SK-N-SH (cell line): Measurements from ENCODE around the gene DDX1. TPM values are rescaled to one million over a fixed set of nuclear protein-coding genes. Genes with fewer than 3 reads are reported as not detected.

Experiments
- CTCF ChIA-PET: fragments of 300-600, 350-600 bp; formaldehyde crosslinking; extraction: SDS; loops from one replicate; lab custom pipeline; 2021; lab: Yijun Ruan, JAX
- POLR2A ChIA-PET: fragments of 350-600 bp; sonication (Branson Sonifier 250); formaldehyde crosslinking; extraction: SDS; loops from one replicate; lab custom pipeline; 2020; ENCODE audit warnings: antibody characterized with exemption, inconsistent platforms; lab: Yijun Ruan, JAX
- DNase-seq: peaks from one replicate; pipeline ENCODE4 v3.0.0; 2012
- H2AFZ ChIP-seq: fragments of 200-600 bp; sonication (generic); 2 replicates; pipeline ENCODE4 v1.8.1; 2016; ENCODE audit warnings: antibody characterized with exemption, mild to moderate bottlenecking, low read depth
- H3F3A ChIP-seq: fragments of 200-600 bp; sonication (generic); replicated peaks from 2 replicates; pipeline ENCODE3; 2016; ENCODE audit warnings: antibody characterized with exemption, mild to moderate bottlenecking; ENCODE audit not compliant: insufficient read depth
- H3K27ac ChIP-seq, 2 experiments: fragments of 200-500 bp in 1 of 2; fragments of 200-600 bp in 1 of 2; sonication (Bioruptor generic) in 1 of 2; sonication (generic), shearing (Covaris generic) in 1 of 2; 2 replicates each; pipeline versions ENCODE4 v1.5.1 to v1.6.1; 2014 to 2016; ENCODE audit warnings: low read depth in 2 of 2, inconsistent platforms in 1 of 2, low read length in 1 of 2, mild to moderate bottlenecking in 1 of 2, mixed read lengths in 1 of 2
- H3K27me3 ChIP-seq: fragments of 200-600 bp; sonication (generic), shearing (Covaris generic); 2 replicates; pipeline ENCODE4 v1.6.1; 2016; ENCODE audit warnings: mixed run types; ENCODE audit not compliant: insufficient read depth
- H3K36me3 ChIP-seq, 2 experiments: fragments of 200-500 bp in 1 of 2; fragments of 200-600 bp in 1 of 2; sonication (Bioruptor generic) in 1 of 2; sonication (generic) in 1 of 2; replicated peaks in 1 of 2; 2 replicates each; pipeline versions ENCODE3 to v1.5.1; 2014 to 2016; ENCODE audit warnings: low read length in 1 of 2, mild to moderate bottlenecking in 1 of 2; ENCODE audit not compliant: insufficient read depth in 2 of 2, control insufficient read depth in 1 of 2
- H3K4me1 ChIP-seq, 2 experiments: fragments of 200-500 bp in 1 of 2; fragments of 200-600 bp in 1 of 2; sonication (Bioruptor generic) in 1 of 2; sonication (generic), shearing (Covaris generic) in 1 of 2; 2 replicates each; pipeline versions ENCODE4 v1.5.1 to v1.6.1; 2014 to 2016; ENCODE audit warnings: low read depth in 1 of 2, low read length in 1 of 2, mixed run types in 1 of 2; ENCODE audit not compliant: insufficient read depth in 2 of 2, control insufficient read depth in 1 of 2
- H3K4me2 ChIP-seq: fragments of 200-600 bp; sonication (generic), shearing (Covaris generic); 2 replicates; pipeline ENCODE4 v1.6.1; 2017; ENCODE audit warnings: mixed run types
- H3K4me3 ChIP-seq, 2 experiments: fragments of 200-500 bp in 1 of 2; fragments of 200-600 bp in 1 of 2; sonication (Bioruptor generic) in 1 of 2; sonication (generic), shearing (Covaris generic) in 1 of 2; 2 replicates each; pipeline versions ENCODE4 v1.5.1 to v1.8.1; 2014 to 2016; ENCODE audit warnings: low read depth in 2 of 2, inconsistent platforms in 1 of 2, low read length in 1 of 2, mild to moderate bottlenecking in 1 of 2, mixed read lengths in 1 of 2, moderate library complexity in 1 of 2
- H3K79me2 ChIP-seq: fragments of 200-600 bp; sonication (generic); 2 replicates; pipeline ENCODE4 v1.8.1; 2017; ENCODE audit warnings: mild to moderate bottlenecking; ENCODE audit not compliant: insufficient read depth
- H3K9ac ChIP-seq: fragments of 200-600 bp; sonication (generic); 2 replicates; pipeline ENCODE4 v1.6.1; 2017; ENCODE audit warnings: mixed run types
- H3K9me2 ChIP-seq: fragments of 200-600 bp; sonication (generic); 2 replicates; pipeline ENCODE4 v1.6.1; 2017; ENCODE audit warnings: mixed run types
- H3K9me3 ChIP-seq: fragments of 200-600 bp; sonication (generic); 2 replicates; pipeline ENCODE4 v1.6.1; 2017; ENCODE audit warnings: mixed run types, mild to moderate bottlenecking, moderate library complexity
- H4K20me1 ChIP-seq: fragments of 200-600 bp; sonication (generic); 2 replicates; pipeline ENCODE4 v1.6.1; 2017; ENCODE audit warnings: mild to moderate bottlenecking, mixed run types; ENCODE audit not compliant: insufficient read depth
- CTCF ChIP-seq: fragments of 200-600 bp; sonication (generic); IDR thresholded peaks from 2 replicates; pipeline ENCODE4 v1.6.1; 2017; ENCODE audit warnings: antibody characterized with exemption, mild to moderate bottlenecking, moderate library complexity
- ELF1 ChIP-seq: IDR thresholded peaks from 2 replicates; pipeline ENCODE4 v1.4.0; 2012
- EP300 ChIP-seq, 2 experiments: IDR thresholded peaks; 2 replicates each; pipeline versions ENCODE4 v1.4.0 to v1.6.1; 2012; ENCODE audit warnings: borderline replicate concordance in 1 of 2, low read depth in 1 of 2, low read length in 1 of 2
- EZH2phosphoT487 ChIP-seq: fragments of 200-600 bp; sonication (generic); IDR thresholded peaks from 2 replicates; pipeline ENCODE4 v1.6.1; 2017; ENCODE audit warnings: low read depth, mixed run types, mild to moderate bottlenecking, antibody characterized with exemption, moderate library complexity, borderline replicate concordance
- FOSL2 ChIP-seq: IDR thresholded peaks from 2 replicates; pipeline ENCODE4 v1.4.0; 2012; ENCODE audit warnings: low read depth, mild to moderate bottlenecking, moderate library complexity, borderline replicate concordance
- FOXM1 ChIP-seq: IDR thresholded peaks from 2 replicates; pipeline ENCODE4 v1.4.0; 2012; ENCODE audit warnings: low read depth, mild to moderate bottlenecking
- GATA2 ChIP-seq: sonication (generic); formaldehyde crosslinking; IDR thresholded peaks from 2 replicates; pipeline ENCODE4 v1.5.0; 2020; ENCODE audit warnings: mild to moderate bottlenecking, missing genetic modification reagents
- JUND ChIP-seq: IDR thresholded peaks from 2 replicates; pipeline ENCODE4 v1.4.0; 2012
- MEF2A ChIP-seq: IDR thresholded peaks from 2 replicates; pipeline ENCODE4 v1.4.0; 2012; ENCODE audit warnings: low read depth, borderline replicate concordance
- RFX5 ChIP-seq: IDR thresholded peaks from 2 replicates; pipeline ENCODE4 v1.6.1; 2012; ENCODE audit warnings: mild to moderate bottlenecking, improper control_type of control experiment, low read length
- RXRA ChIP-seq: IDR thresholded peaks from 2 replicates; pipeline ENCODE4 v1.4.0; 2012; ENCODE audit warnings: low read depth, mild to moderate bottlenecking, borderline replicate concordance
- SIN3A ChIP-seq: IDR thresholded peaks from 2 replicates; pipeline ENCODE4 v1.6.1; 2012; ENCODE audit warnings: low read depth, mild to moderate bottlenecking, low read length, moderate library complexity, borderline replicate concordance
- SMC3 ChIP-seq: IDR thresholded peaks from 2 replicates; pipeline ENCODE4 v1.6.1; 2012; ENCODE audit warnings: low read depth, low read length, improper control_type of control experiment
- TAF1 ChIP-seq: IDR thresholded peaks from 2 replicates; pipeline ENCODE4 v1.6.1; 2012; ENCODE audit warnings: low read depth, mild to moderate bottlenecking, low read length, moderate library complexity, borderline replicate concordance
- TCF12 ChIP-seq: IDR thresholded peaks from 2 replicates; pipeline ENCODE4 v1.4.0; 2012
- WGBS: methylation state at CpG from one replicate; pipeline ENCODE4 v1.1.6; 2017; ENCODE audit warnings: low lambda C conversion rate; 5-methylcytosine and 5-hydroxymethylcytosine counted together
- polyA plus RNA-seq, 3 experiments: library from polyadenylated mRNA; depleted of rRNA; stranded (reverse); fragments of >200 nt; gene quantifications; 2 replicates each; pipeline ENCODE4 v1.2.3, GENCODE V29; 2012
- TF ChIP-seq, protein P1 (sequence below): IDR thresholded peaks from 2 replicates; pipeline ENCODE4 v1.4.0; 2012; ENCODE audit warnings: low read depth, borderline replicate concordance
- TF ChIP-seq, protein P2 (sequence below): IDR thresholded peaks from 2 replicates; pipeline ENCODE4 v1.4.0; 2012; ENCODE audit warnings: low read depth
- TF ChIP-seq, protein P3 (sequence below): fragments of 150-350 bp; IDR thresholded peaks from 2 replicates; pipeline ENCODE4 v1.6.1; 2016; ENCODE audit warnings: mild to moderate bottlenecking, low read depth, low read length

DDX1 gene
- polyA plus RNA-seq, 1 of the 3 experiments (the other 2 are of a cell fraction) = 54.5 TPM

GRCh38 chr2:15627817-15628684 is 36.4 kb downstream of the DDX1 start:
- H3K79me2 ChIP-seq = no peaks in the 10 kb centered on the region
- H3K9me3 ChIP-seq = no peaks in the 10 kb centered on the region
- no peak overlapping the region for H2AFZ ChIP-seq
- H3K4me2 ChIP-seq = no peak overlapping the region
- H3K9me2 ChIP-seq = no peaks in the 10 kb centered on the region
- H4K20me1 ChIP-seq = no peaks in the 10 kb centered on the region
- H3K36me3 ChIP-seq = peaks cover 88 to 98% of the 10 kb centered on the region in 2 experiments
- H3K9ac ChIP-seq = no peak overlapping the region
- ChIA-PET POLR2A (interaction anchor here (0.6 kb wide), 1 partner anchor 24 kb away, joined by 3 read pairs; no protein-coding TSS in a partner anchor), CTCF (interaction anchor here (0.9 to 18.8 kb wide), 6 partner anchors 9 to 981 kb away, joined by 3 to 214 read pairs (median 21); partner anchors contain the start of gene MYCN)
- 85% methylated on average over 9 of the region's 9 CpGs for WGBS
- H3K4me3 ChIP-seq = no peak overlapping the region
- H3K27me3 ChIP-seq = no peaks in the 10 kb centered on the region
- DNase-seq = no peak
- no peak overlapping the region; a peak in 1 of 4 replicates for H3K27ac ChIP-seq
- TF ChIP-seq CTCF (no peak), TAF1 (no peak), RFX5 (no peak), RXRA (no peak), MEF2A (no peak), TCF12 (no peak), JUND (no peak), SMC3 (no peak), FOSL2 (no peak), SIN3A (no peak), ELF1 (no peak), EP300 (IDR thresholded peaks at IDR 0.05; ENCODE audit: borderline replicate concordance in 1 of 2, low read depth in 1 of 2, low read length in 1 of 2) (no peak), GATA2 (CRISPR knock-in tag) (no peak), FOXM1 (no peak), EZH2phosphoT487 (no peak)
- TF ChIP-seq, protein P1, sequence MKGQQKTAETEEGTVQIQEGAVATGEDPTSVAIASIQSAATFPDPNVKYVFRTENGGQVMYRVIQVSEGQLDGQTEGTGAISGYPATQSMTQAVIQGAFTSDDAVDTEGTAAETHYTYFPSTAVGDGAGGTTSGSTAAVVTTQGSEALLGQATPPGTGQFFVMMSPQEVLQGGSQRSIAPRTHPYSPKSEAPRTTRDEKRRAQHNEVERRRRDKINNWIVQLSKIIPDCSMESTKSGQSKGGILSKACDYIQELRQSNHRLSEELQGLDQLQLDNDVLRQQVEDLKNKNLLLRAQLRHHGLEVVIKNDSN = no peak
- TF ChIP-seq, protein P2, sequence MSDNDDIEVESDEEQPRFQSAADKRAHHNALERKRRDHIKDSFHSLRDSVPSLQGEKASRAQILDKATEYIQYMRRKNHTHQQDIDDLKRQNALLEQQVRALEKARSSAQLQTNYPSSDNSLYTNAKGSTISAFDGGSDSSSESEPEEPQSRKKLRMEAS = no peak
- TF ChIP-seq, protein P3, sequence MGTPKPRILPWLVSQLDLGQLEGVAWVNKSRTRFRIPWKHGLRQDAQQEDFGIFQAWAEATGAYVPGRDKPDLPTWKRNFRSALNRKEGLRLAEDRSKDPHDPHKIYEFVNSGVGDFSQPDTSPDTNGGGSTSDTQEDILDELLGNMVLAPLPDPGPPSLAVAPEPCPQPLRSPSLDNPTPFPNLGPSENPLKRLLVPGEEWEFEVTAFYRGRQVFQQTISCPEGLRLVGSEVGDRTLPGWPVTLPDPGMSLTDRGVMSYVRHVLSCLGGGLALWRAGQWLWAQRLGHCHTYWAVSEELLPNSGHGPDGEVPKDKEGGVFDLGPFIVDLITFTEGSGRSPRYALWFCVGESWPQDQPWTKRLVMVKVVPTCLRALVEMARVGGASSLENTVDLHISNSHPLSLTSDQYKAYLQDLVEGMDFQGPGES = no peak
- no peaks in the 10 kb centered on the region for H3F3A ChIP-seq
- no peaks in the 10 kb centered on the region; a peak in 1 of 4 replicates for H3K4me1 ChIP-seq
